DMS 273 treated with DMSO at 0.1 percent for 48 hours (cell line): ENCODE data around the gene PRAMEF33.
"Not testable (repeated sequence)": the region's sequence is repeated elsewhere in the genome, so short reads cannot be mapped to it uniquely, and the experiment has no call there.

Experiments
- DNase-seq: peaks from one replicate; lab custom pipeline; 2025; lab: John Stamatoyannopoulos, UW

The PRAMEF33 gene

GRCh38 chr1:13303239-13303638, at the start of gene PRAMEF33:
Gene PRAMEF33 (plus strand): TSS chr1:13303539. CDS start chr1:13305955, 2,416 bp downstream.
- DNase-seq = not testable (repeated sequence)

GRCh38 chr1:13253898-13254297, 49.4 kb upstream of the PRAMEF33 start, which contains the start of gene PRAMEF5:
Gene PRAMEF5 (plus strand): TSS chr1:13254198. CDS start chr1:13259269, 5,071 bp downstream.
- not testable (repeated sequence) for DNase-seq

GRCh38 chr1:13265124-13265523, 38.2 kb upstream of the PRAMEF33 start:
- DNase-seq = not testable (repeated sequence)

- not testable (repeated sequence) for DNase-seq
Observed at GRCh38 chr1:13277016-13277415, 26.3 kb upstream of the PRAMEF33 start.

GRCh38 chr1:13279617-13280016, 23.7 kb upstream of the PRAMEF33 start:
- not testable (repeated sequence) for DNase-seq

GRCh38 chr1:13285037-13285436, 18.3 kb upstream of the PRAMEF33 start, which contains the start of gene PRAMEF8:
Gene PRAMEF8 (minus strand): TSS chr1:13285137. CDS start chr1:13284091, 1,046 bp downstream.
- DNase-seq = not testable (repeated sequence)

- not testable (repeated sequence) for DNase-seq
Observed at GRCh38 chr1:13289030-13289429, 14.3 kb upstream of the PRAMEF33 start.

GRCh38 chr1:13297216-13297931, 6.0 kb upstream of the PRAMEF33 start:
- DNase-seq = not testable (repeated sequence)

GRCh38 chr1:13298699-13299098, 4.6 kb upstream of the PRAMEF33 start:
- not testable (repeated sequence) for DNase-seq

GRCh38 chr1:13302197-13302596, 1.1 kb upstream of the PRAMEF33 start:
- DNase-seq = not testable (repeated sequence)

GRCh38 chr1:13315281-13315680, 11.9 kb downstream of the PRAMEF33 start, which contains the start of gene PRAMEF15:
Gene PRAMEF15 (plus strand): TSS chr1:13315581. CDS start chr1:13318408, 2,827 bp downstream.
- not testable (repeated sequence) for DNase-seq

- DNase-seq = not testable (repeated sequence)
Observed at GRCh38 chr1:13342496-13342895, 39.2 kb downstream of the PRAMEF33 start.

- DNase-seq = not testable (repeated sequence)
Observed at GRCh38 chr1:13347034-13347433, 43.7 kb downstream of the PRAMEF33 start, which contains the start of gene PRAMEF14. Gene PRAMEF14 (minus strand): TSS chr1:13347134. CDS start chr1:13345314, 1,820 bp downstream.

- not testable (repeated sequence) for DNase-seq
Observed at GRCh38 chr1:13353476-13353875, 50.1 kb downstream of the PRAMEF33 start.

GRCh38 chr1:13354475-13354874, 51.1 kb downstream of the PRAMEF33 start:
- not testable (repeated sequence) for DNase-seq

- peak; percentile 32 for DNase-seq
Observed at GRCh38 chr1:13356774-13357173, 53.4 kb downstream of the PRAMEF33 start.
